ENCODE measurements around the gene PTPRG. TPM values are rescaled to one million over a fixed set of nuclear protein-coding genes. Genes with fewer than 3 reads are reported as not detected.
A peak's percentile ranks its signal among the peaks of the same experiment; 100 is the strongest.

PTPRG gene
- polyA plus RNA-seq, 2 donors = 1.1 to 1.6 TPM

DNA sequence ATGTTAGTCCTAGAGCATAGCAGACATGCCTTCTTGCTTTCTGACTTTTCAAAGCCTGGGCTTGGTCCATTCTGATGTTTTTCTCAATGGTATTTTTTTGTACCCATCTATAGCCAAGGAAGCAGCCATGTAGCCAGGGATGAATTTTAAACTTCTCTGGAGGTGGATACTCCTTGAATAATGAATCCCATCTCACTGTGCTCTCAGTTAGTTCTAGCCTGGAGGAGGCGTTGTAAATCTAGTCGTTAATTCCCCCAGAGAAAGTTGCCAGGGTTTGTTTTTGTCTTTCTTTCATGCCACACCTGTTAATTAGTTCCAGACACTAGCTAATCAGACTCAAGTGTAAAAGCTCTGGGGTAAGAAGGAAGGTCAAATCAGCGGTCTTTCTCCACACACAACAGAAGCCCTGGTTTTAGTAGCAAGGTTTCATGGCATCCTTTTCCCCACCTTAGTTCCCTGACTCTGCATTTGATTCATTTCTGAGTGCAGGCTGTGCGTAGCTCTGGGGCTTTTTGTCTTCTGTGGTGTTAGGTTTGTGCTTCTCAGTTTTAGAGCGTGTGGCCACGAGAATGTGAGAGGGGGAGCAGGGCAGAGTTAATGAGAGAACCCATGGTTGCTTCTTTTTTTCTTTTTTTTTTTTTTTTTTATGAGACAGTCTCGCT is 19.7 kb downstream of the PTPRG start:
- Histone ChIP-seq H3K4me3 (ENCODE audit: low read depth in 1 of 2, low read length in 2 of 2) (no peak overlapping the region), H3K27me3 (ENCODE audit: control insufficient read depth in 1 of 2, insufficient read depth in 2 of 2, low read length in 2 of 2) (no peaks in the 10 kb centered on the region)
- WGBS, 2 donors = 72 to 77% methylated on average over 7 of the region's 7 CpGs

DNA sequence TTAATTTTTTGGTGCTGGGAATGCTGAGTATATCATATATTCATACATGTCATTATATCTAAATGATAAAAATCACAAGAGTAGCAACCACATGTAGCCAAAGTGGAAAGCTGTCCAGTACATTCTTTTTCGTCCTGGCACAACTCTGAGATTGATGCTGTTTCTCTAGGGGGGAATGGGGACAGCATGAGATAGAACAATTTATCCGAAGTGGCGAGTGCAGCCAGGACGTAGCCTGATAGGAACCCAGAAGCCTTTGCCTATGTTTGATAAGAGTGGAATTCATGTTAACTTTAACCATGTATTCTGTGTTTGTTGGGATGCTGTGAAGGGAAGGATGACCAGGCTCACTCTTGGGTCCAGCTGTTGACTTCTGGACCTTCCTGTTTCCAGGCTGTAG is 20.9 kb downstream of the PTPRG start:
- H3K4me3 ChIP-seq (ENCODE audit: low read depth in 1 of 2, low read length in 2 of 2) = no peak overlapping the region
- H3K9me3 ChIP-seq (ENCODE audit: control insufficient read depth in 2 of 2, insufficient read depth in 1 of 2, low read depth in 1 of 2, low read length in 1 of 2) = no peaks in the 10 kb centered on the region
- H3K27me3 ChIP-seq (ENCODE audit: control insufficient read depth in 1 of 2, insufficient read depth in 2 of 2, low read length in 2 of 2) = no peaks in the 10 kb centered on the region
- no peaks in the 10 kb centered on the region for H3K36me3 ChIP-seq (ENCODE audit: control insufficient read depth in 2 of 2, insufficient read depth in 2 of 2, low read length in 1 of 2)
- 73 to 88% methylated on average over 4 of the region's 4 CpGs for WGBS, 2 donors
- H3K4me1 ChIP-seq (ENCODE audit: control insufficient read depth in 2 of 2, insufficient read depth in 2 of 2, low read length in 1 of 2) = no peaks in the 10 kb centered on the region
- no peak overlapping the region for H3K27ac ChIP-seq (ENCODE audit: low read depth in 2 of 2, low read length in 1 of 2)

More for the DNA sequence above, 19.7 kb downstream of the PTPRG start:
- Histone ChIP-seq H3K36me3 (ENCODE audit: control insufficient read depth in 2 of 2, insufficient read depth in 2 of 2, low read length in 1 of 2) (no peaks in the 10 kb centered on the region), H3K27ac (ENCODE audit: low read depth in 2 of 2, low read length in 1 of 2) (no peak overlapping the region), H3K9me3 (ENCODE audit: control insufficient read depth in 2 of 2, insufficient read depth in 1 of 2, low read depth in 1 of 2, low read length in 1 of 2) (no peaks in the 10 kb centered on the region), H3K4me1 (ENCODE audit: control insufficient read depth in 2 of 2, insufficient read depth in 2 of 2, low read length in 1 of 2) (no peaks in the 10 kb centered on the region)

- Histone ChIP-seq H3K4me1 (ENCODE audit: control insufficient read depth in 2 of 2, insufficient read depth in 2 of 2, low read length in 1 of 2) (no peaks in the 10 kb centered on the region), H3K36me3 (ENCODE audit: control insufficient read depth in 2 of 2, insufficient read depth in 2 of 2, low read length in 1 of 2) (no peaks in the 10 kb centered on the region), H3K4me3 (ENCODE audit: low read depth in 1 of 2, low read length in 2 of 2) (no peak overlapping the region), H3K27ac (ENCODE audit: low read depth in 2 of 2, low read length in 1 of 2) (no peak overlapping the region), H3K9me3 (ENCODE audit: control insufficient read depth in 2 of 2, insufficient read depth in 1 of 2, low read depth in 1 of 2, low read length in 1 of 2) (no peaks in the 10 kb centered on the region), H3K27me3 (ENCODE audit: control insufficient read depth in 1 of 2, insufficient read depth in 2 of 2, low read length in 2 of 2) (no peaks in the 10 kb centered on the region)
- 91 to 94% methylated on average over 4 of the region's 4 CpGs for WGBS, 2 donors
Measured at GRCh38 chr3:61582846-61583245, 21.5 kb downstream of the PTPRG start.

- Histone ChIP-seq H3K36me3 (ENCODE audit: control insufficient read depth in 2 of 2, insufficient read depth in 2 of 2, low read length in 1 of 2) (no peaks in the 10 kb centered on the region), H3K4me1 (ENCODE audit: control insufficient read depth in 2 of 2, insufficient read depth in 2 of 2, low read length in 1 of 2) (no peaks in the 10 kb centered on the region), H3K4me3 (ENCODE audit: low read depth in 1 of 2, low read length in 2 of 2) (no peak overlapping the region), H3K27ac (ENCODE audit: low read depth in 2 of 2, low read length in 1 of 2) (no peak overlapping the region), H3K27me3 (ENCODE audit: control insufficient read depth in 1 of 2, insufficient read depth in 2 of 2, low read length in 2 of 2) (no peaks in the 10 kb centered on the region), H3K9me3 (ENCODE audit: control insufficient read depth in 2 of 2, insufficient read depth in 1 of 2, low read depth in 1 of 2, low read length in 1 of 2) (no peaks in the 10 kb centered on the region)
- WGBS, 2 donors = 70 to 77% methylated on average over 10 of the region's 10 CpGs
Measured at GRCh38 chr3:61583890-61584875, 22.8 kb downstream of the PTPRG start.

DNA sequence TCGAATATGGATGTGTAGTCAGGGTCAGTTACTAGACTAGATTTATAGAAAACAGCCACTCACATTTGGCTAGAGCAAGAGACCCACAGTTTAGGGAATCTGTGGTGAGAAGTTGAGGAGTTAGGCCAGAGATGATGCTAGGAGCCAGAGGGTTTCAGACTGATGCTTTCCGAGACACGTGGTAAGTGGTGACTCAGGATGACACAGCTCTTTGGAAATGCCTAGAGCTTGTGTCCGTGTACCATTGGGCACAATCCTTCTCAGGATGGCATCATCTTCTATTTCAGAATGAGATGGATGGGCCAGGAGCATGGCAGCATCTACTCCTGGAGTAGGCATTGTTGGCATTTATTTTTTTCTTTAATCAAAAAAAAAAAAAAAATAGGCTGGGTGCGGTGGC is 28.5 kb downstream of the PTPRG start:
- no peaks in the 10 kb centered on the region for H3K36me3 ChIP-seq (ENCODE audit: control insufficient read depth in 2 of 2, insufficient read depth in 2 of 2, low read length in 1 of 2)
- no peaks in the 10 kb centered on the region for H3K27me3 ChIP-seq (ENCODE audit: control insufficient read depth in 1 of 2, insufficient read depth in 2 of 2, low read length in 2 of 2)
- WGBS, 2 donors = 83 to 92% methylated on average over 5 of the region's 5 CpGs
- no peaks in the 10 kb centered on the region for H3K9me3 ChIP-seq (ENCODE audit: control insufficient read depth in 2 of 2, insufficient read depth in 1 of 2, low read depth in 1 of 2, low read length in 1 of 2)
- peaks cover 0 to 4% of the 10 kb centered on the region in 2 donors for H3K4me1 ChIP-seq (ENCODE audit: control insufficient read depth in 2 of 2, insufficient read depth in 2 of 2, low read length in 1 of 2)
- H3K27ac ChIP-seq (ENCODE audit: low read depth in 2 of 2, low read length in 1 of 2) = no peak overlapping the region
- H3K4me3 ChIP-seq (ENCODE audit: low read depth in 1 of 2, low read length in 2 of 2) = no peak overlapping the region

GRCh38 chr3:61591300-61591699 is 29.9 kb downstream of the PTPRG start:
- H3K36me3 ChIP-seq (ENCODE audit: control insufficient read depth in 2 of 2, insufficient read depth in 2 of 2, low read length in 1 of 2) = no peaks in the 10 kb centered on the region
- no peak overlapping the region for H3K4me3 ChIP-seq (ENCODE audit: low read depth in 1 of 2, low read length in 2 of 2)
- peaks cover 0 to 4% of the 10 kb centered on the region in 2 donors for H3K4me1 ChIP-seq (ENCODE audit: control insufficient read depth in 2 of 2, insufficient read depth in 2 of 2, low read length in 1 of 2)
- no peaks in the 10 kb centered on the region for H3K9me3 ChIP-seq (ENCODE audit: control insufficient read depth in 2 of 2, insufficient read depth in 1 of 2, low read depth in 1 of 2, low read length in 1 of 2)
- H3K27ac ChIP-seq (ENCODE audit: low read depth in 2 of 2, low read length in 1 of 2) = no peak overlapping the region
- no peaks in the 10 kb centered on the region for H3K27me3 ChIP-seq (ENCODE audit: control insufficient read depth in 1 of 2, insufficient read depth in 2 of 2, low read length in 2 of 2)

DNA sequence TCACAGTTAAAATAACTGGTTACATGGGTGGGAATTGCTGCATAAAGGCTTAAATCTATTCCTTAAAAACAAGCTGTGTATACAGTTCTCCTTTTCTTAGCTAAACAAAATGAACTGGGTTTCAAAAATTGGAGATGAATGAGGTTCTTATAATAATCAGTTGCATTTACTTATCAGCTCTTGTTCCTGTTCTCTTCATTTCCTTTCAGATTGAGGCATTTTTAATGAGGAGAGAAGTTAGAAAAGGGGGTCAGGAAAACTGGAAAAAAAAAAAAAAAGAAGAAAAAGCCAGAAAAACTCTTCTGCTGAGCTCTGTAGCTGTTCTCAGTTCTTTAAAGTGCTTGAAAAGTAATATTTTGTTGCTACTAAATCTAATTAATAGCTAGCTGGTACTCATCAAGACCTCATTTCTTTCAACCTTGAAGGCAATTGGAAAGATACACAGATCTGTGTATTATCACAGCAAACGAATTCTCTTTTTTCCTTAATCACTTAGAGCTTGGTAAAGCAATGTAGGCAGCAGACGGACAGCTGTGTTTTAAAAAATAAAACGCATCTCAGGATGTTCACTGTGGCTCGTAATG is 32.2 kb downstream of the PTPRG start:
- Histone ChIP-seq H3K27me3 (ENCODE audit: control insufficient read depth in 1 of 2, insufficient read depth in 2 of 2, low read length in 2 of 2) (no peaks in the 10 kb centered on the region), H3K27ac (ENCODE audit: low read depth in 2 of 2, low read length in 1 of 2) (no peak overlapping the region), H3K36me3 (ENCODE audit: control insufficient read depth in 2 of 2, insufficient read depth in 2 of 2, low read length in 1 of 2) (no peaks in the 10 kb centered on the region), H3K9me3 (ENCODE audit: control insufficient read depth in 2 of 2, insufficient read depth in 1 of 2, low read depth in 1 of 2, low read length in 1 of 2) (no peaks in the 10 kb centered on the region), H3K4me3 (ENCODE audit: low read depth in 1 of 2, low read length in 2 of 2) (no peak overlapping the region), H3K4me1 (ENCODE audit: control insufficient read depth in 2 of 2, insufficient read depth in 2 of 2, low read length in 1 of 2) (peaks cover 0 to 4% of the 10 kb centered on the region in 2 donors)
- WGBS, 2 donors = 68 to 73% methylated on average over 4 of the region's 4 CpGs

DNA sequence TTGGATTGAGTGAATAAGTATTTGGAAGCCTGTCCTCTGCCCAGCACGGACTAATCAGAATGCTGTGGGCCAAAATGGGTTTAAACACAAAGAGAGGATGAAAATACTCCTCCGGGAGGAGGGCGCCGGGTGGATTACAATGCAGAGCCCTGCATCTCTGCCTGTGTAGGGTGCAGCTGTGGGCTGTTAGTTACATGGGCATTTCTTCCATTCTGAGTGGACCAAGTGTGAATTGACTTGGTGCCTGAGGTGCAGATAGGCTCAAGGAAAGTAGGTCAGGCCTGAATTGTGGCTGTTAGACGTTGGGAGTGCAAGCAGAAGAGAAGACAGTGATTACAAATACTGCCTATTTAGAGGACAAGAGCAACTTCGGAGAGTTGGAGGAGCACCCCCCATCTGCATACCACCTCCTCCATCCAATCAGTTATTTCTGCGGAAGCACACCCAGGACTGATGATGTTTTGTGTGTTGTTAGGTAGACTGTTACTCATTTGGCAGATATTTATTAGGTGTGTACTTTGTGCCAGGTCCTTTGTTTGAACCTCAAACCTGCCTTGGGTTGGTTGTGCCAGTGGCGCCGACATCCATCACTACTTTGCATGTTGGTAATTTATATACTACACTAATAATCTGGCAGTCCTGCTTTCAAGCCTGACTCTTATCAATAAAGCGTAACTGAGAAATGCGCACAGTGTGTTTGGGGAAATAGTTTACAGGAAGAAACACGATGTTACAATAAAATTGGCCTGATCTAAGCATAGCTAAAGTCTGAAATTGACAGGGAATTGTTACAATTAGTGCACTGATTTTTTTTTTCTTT is 33.0 kb downstream of the PTPRG start:
- peak overlapping the region in 1 of 2 donors; percentile 15 for H3K27ac ChIP-seq (ENCODE audit: low read depth in 2 of 2, low read length in 1 of 2)
- H3K9me3 ChIP-seq (ENCODE audit: control insufficient read depth in 2 of 2, insufficient read depth in 1 of 2, low read depth in 1 of 2, low read length in 1 of 2) = no peaks in the 10 kb centered on the region
- no peaks in the 10 kb centered on the region for H3K27me3 ChIP-seq (ENCODE audit: control insufficient read depth in 1 of 2, insufficient read depth in 2 of 2, low read length in 2 of 2)
- peaks cover 0 to 4% of the 10 kb centered on the region in 2 donors for H3K4me1 ChIP-seq (ENCODE audit: control insufficient read depth in 2 of 2, insufficient read depth in 2 of 2, low read length in 1 of 2)
- H3K36me3 ChIP-seq (ENCODE audit: control insufficient read depth in 2 of 2, insufficient read depth in 2 of 2, low read length in 1 of 2) = no peaks in the 10 kb centered on the region
- no peak overlapping the region for H3K4me3 ChIP-seq (ENCODE audit: low read depth in 1 of 2, low read length in 2 of 2)
- WGBS, 2 donors = 63 to 74% methylated on average over 12 of the region's 12 CpGs

- H3K27ac ChIP-seq (ENCODE audit: low read depth in 2 of 2, low read length in 1 of 2) = no peak overlapping the region
- WGBS, 2 donors = 49 to 62% methylated on average over 9 of the region's 9 CpGs
- peaks cover 0 to 2% of the 10 kb centered on the region in 2 donors for H3K4me1 ChIP-seq (ENCODE audit: control insufficient read depth in 2 of 2, insufficient read depth in 2 of 2, low read length in 1 of 2)
Measured at GRCh38 chr3:61594964-61595285, 33.6 kb downstream of the PTPRG start.

More at GRCh38 chr3:61594964-61595285, 33.6 kb downstream of the PTPRG start:
- Histone ChIP-seq H3K27me3 (ENCODE audit: control insufficient read depth in 1 of 2, insufficient read depth in 2 of 2, low read length in 2 of 2) (no peaks in the 10 kb centered on the region), H3K4me3 (ENCODE audit: low read depth in 1 of 2, low read length in 2 of 2) (no peak overlapping the region), H3K9me3 (ENCODE audit: control insufficient read depth in 2 of 2, insufficient read depth in 1 of 2, low read depth in 1 of 2, low read length in 1 of 2) (no peaks in the 10 kb centered on the region), H3K36me3 (ENCODE audit: control insufficient read depth in 2 of 2, insufficient read depth in 2 of 2, low read length in 1 of 2) (no peaks in the 10 kb centered on the region)
